Measurements from ENCODE around the gene C1orf167. TPM values are rescaled to one million over a fixed set of nuclear protein-coding genes. Genes with fewer than 3 reads are reported as not detected.

Gene C1orf167
- polyA plus RNA-seq, 1 of the 3 experiments (the other 2 are of a cell fraction): 0.10 TPM

DNA sequence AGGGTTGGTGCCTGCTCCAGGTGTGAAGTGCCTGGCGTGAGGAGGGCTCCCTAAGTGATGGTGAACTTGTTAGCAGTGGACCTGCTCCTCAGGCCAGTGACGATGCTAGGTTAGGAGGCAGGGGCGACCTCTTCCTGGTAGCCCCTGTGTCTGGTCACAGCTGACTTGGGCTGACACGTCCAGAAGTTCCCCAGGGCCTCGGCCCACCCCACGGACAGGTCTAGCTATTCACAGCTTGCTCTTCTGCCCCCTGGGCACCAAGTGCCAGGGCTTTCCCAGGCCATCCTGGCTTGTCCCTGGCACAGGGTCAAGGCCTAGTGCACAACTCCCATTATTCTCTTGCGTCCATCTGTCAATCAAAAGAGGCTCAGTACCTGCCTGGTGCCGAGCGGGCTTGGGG is 10.9 kb upstream of the C1orf167 start (continued):
- TF ChIP-seq TAF1 (IDR thresholded peaks at IDR 0.05; ENCODE audit: borderline replicate concordance, low read depth, low read length) (no peak), RFX5 (IDR thresholded peaks at IDR 0.05; ENCODE audit: low read length) (no peak)

DNA sequence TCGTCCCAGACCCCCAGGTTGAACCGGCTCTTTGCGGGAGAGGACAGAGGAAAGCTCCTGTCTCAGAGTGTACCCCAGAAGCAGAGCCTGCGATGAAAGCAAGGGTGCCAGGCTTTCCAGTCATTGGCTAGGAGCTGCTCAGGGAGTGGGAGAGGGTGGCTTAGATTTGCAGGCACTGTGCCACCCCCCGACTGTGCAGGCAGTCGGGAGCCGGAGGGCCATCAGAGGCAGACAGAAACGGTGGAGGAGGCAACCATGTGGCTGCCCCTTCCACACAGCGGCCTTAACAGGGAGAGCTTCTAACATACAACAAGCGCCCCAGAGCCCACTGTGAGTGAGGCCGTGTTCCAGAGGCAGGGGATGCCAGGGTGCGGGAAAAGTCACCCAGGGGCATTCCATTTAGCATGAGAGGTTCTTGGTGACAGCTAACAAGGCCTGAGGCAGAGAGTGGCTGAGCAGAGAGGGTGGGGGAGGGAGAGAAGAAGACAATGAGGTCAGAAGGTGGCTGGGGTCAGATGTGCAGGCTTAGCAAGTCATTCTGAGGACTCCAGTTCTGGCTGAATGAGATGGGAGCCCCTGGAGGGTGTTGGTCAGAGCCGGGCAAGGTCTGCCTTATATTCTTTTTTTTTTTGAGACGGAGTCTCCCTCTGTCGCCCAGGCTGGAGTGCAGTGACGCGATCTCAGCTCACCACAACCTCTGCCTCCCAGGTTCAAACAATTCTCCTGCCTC is 9.5 kb upstream of the C1orf167 start:
- 73% methylated on average over 13 of the region's 17 CpGs for WGBS (ENCODE audit: low lambda C conversion rate)
- Histone ChIP-seq H3K27ac (ENCODE audit: low read depth in 2 of 2, low read length in 1 of 2) (no peak overlapping the region), H3K27me3 (ENCODE audit: insufficient read depth) (no peaks in the 10 kb centered on the region), H3F3A (replicated peaks; ENCODE audit: insufficient read depth) (no peaks in the 10 kb centered on the region), H3K4me3 (ENCODE audit: low read depth in 2 of 2, low read length in 1 of 2) (no peak overlapping the region), H3K36me3 (replicated peaks in 1 of 2; ENCODE audit: control insufficient read depth in 1 of 2, insufficient read depth in 2 of 2, low read length in 1 of 2) (peaks cover 0 to 10% of the 10 kb centered on the region in 2 experiments), H3K4me2 (no peak overlapping the region), H3K9ac (no peak overlapping the region), H3K9me3 (no peaks in the 10 kb centered on the region), H2AFZ (ENCODE audit: low read depth) (no peak overlapping the region), H3K79me2 (ENCODE audit: insufficient read depth) (no peaks in the 10 kb centered on the region), H4K20me1 (ENCODE audit: insufficient read depth) (no peaks in the 10 kb centered on the region), H3K4me1 (ENCODE audit: control insufficient read depth in 1 of 2, insufficient read depth in 2 of 2, low read depth in 1 of 2, low read length in 1 of 2) (no peaks in the 10 kb centered on the region; a peak in 1 of 4 replicates), H3K9me2 (no peaks in the 10 kb centered on the region)
- ChIA-PET POLR2A (no interaction called here), CTCF (interaction anchor here (1.1 kb wide), 2 partner anchors 33 to 88 kb away, joined by 3 read pairs; partner anchors contain the start of gene FBXO6)
- no peak for DNase-seq
- TF ChIP-seq TAF1 (IDR thresholded peaks at IDR 0.05; ENCODE audit: borderline replicate concordance, low read depth, low read length) (no peak), NRF1 (IDR thresholded peaks at IDR 0.05; ENCODE audit: low read depth, low read length) (no peak), GABPA (IDR thresholded peaks at IDR 0.05; ENCODE audit: low read depth) (no peak), EP300 (IDR thresholded peaks at IDR 0.05; ENCODE audit: borderline replicate concordance in 1 of 2, low read depth in 1 of 2, low read length in 1 of 2) (no peak), NFIC (IDR thresholded peaks at IDR 0.05; ENCODE audit: borderline replicate concordance) (no peak)

DNA sequence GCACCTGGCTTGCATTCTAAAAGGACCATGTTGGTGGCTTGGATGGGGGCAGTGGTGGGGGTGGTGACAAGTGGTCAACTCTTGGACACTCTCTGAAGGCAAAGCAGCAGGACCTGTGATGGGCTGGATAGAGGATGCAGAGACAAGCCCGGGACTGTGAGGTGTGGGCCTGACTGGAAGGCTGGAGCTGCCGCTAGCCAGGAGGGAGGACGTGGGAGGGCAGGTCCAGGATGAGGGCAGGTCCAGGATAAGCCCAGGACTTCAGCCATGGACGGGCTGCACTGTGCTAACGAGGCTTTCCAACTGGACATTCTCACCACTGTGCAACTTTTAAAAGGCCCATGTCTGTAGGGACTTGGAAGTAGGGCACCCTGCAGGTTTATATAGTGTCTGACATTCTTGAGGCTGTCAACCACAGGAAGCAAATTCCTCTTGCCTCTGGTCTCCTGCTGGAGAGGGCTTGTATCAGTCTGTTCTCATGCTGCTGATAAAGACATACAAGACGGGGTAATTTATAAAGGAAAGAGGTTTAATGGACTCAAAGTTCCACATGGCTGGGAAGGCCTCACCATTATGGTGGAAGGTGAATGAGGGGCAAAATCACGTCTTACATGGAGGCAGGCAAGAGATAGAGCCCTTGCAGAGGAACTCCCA is 8.3 kb upstream of the C1orf167 start:
- Histone ChIP-seq H3K36me3 (replicated peaks in 1 of 2; ENCODE audit: control insufficient read depth in 1 of 2, insufficient read depth in 2 of 2, low read length in 1 of 2) (peaks cover 0 to 9% of the 10 kb centered on the region in 2 experiments), H2AFZ (ENCODE audit: low read depth) (no peak overlapping the region), H3F3A (replicated peaks; ENCODE audit: insufficient read depth) (no peaks in the 10 kb centered on the region), H3K9ac (no peak overlapping the region), H3K4me1 (ENCODE audit: control insufficient read depth in 1 of 2, insufficient read depth in 2 of 2, low read depth in 1 of 2, low read length in 1 of 2) (no peaks in the 10 kb centered on the region; a peak in 1 of 4 replicates), H3K27ac (ENCODE audit: low read depth in 2 of 2, low read length in 1 of 2) (no peak overlapping the region), H3K9me3 (no peaks in the 10 kb centered on the region), H4K20me1 (ENCODE audit: insufficient read depth) (no peaks in the 10 kb centered on the region), H3K4me3 (ENCODE audit: low read depth in 2 of 2, low read length in 1 of 2) (no peak overlapping the region), H3K4me2 (no peak overlapping the region), H3K9me2 (no peaks in the 10 kb centered on the region), H3K79me2 (ENCODE audit: insufficient read depth) (no peaks in the 10 kb centered on the region), H3K27me3 (ENCODE audit: insufficient read depth) (no peaks in the 10 kb centered on the region)
- WGBS (ENCODE audit: low lambda C conversion rate): 80% methylated on average over 7 of the region's 7 CpGs
- ChIA-PET POLR2A (no interaction called here), CTCF (interaction anchor here (1.1 kb wide), 2 partner anchors 34 to 89 kb away, joined by 3 read pairs; partner anchors contain the start of gene FBXO6)
- DNase-seq: no peak
- TF ChIP-seq GABPA (IDR thresholded peaks at IDR 0.05; ENCODE audit: low read depth): no peak
- no peak for TF ChIP-seq ELF1 (IDR thresholded peaks at IDR 0.05)
- TF ChIP-seq, protein P1, sequence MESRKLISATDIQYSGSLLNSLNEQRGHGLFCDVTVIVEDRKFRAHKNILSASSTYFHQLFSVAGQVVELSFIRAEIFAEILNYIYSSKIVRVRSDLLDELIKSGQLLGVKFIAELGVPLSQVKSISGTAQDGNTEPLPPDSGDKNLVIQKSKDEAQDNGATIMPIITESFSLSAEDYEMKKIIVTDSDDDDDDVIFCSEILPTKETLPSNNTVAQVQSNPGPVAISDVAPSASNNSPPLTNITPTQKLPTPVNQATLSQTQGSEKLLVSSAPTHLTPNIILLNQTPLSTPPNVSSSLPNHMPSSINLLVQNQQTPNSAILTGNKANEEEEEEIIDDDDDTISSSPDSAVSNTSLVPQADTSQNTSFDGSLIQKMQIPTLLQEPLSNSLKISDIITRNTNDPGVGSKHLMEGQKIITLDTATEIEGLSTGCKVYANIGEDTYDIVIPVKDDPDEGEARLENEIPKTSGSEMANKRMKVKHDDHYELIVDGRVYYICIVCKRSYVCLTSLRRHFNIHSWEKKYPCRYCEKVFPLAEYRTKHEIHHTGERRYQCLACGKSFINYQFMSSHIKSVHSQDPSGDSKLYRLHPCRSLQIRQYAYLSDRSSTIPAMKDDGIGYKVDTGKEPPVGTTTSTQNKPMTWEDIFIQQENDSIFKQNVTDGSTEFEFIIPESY (IDR thresholded peaks at IDR 0.05; ENCODE audit: borderline replicate concordance, low read depth): no peak
- TF ChIP-seq NRF1 (IDR thresholded peaks at IDR 0.05; ENCODE audit: low read depth, low read length): no peak
- no peak for TF ChIP-seq RCOR1 (IDR thresholded peaks at IDR 0.05; ENCODE audit: low read length)
- no peak for TF ChIP-seq MEF2A (IDR thresholded peaks at IDR 0.05; ENCODE audit: borderline replicate concordance, low read depth)
- TF ChIP-seq TAF1 (IDR thresholded peaks at IDR 0.05; ENCODE audit: borderline replicate concordance, low read depth, low read length): no peak
- no peak for TF ChIP-seq RFX5 (IDR thresholded peaks at IDR 0.05; ENCODE audit: low read length)
- TF ChIP-seq RXRA (IDR thresholded peaks at IDR 0.05; ENCODE audit: borderline replicate concordance, low read depth): no peak
- no peak for TF ChIP-seq SMC3 (IDR thresholded peaks at IDR 0.05; ENCODE audit: low read depth, low read length)
- no peak for TF ChIP-seq FOSL2 (IDR thresholded peaks at IDR 0.05; ENCODE audit: borderline replicate concordance, low read depth)
- TF ChIP-seq, protein P2, sequence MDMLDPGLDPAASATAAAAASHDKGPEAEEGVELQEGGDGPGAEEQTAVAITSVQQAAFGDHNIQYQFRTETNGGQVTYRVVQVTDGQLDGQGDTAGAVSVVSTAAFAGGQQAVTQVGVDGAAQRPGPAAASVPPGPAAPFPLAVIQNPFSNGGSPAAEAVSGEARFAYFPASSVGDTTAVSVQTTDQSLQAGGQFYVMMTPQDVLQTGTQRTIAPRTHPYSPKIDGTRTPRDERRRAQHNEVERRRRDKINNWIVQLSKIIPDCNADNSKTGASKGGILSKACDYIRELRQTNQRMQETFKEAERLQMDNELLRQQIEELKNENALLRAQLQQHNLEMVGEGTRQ (IDR thresholded peaks at IDR 0.05; ENCODE audit: borderline replicate concordance, low read depth, low read length): no peak
- TF ChIP-seq, protein P3, sequence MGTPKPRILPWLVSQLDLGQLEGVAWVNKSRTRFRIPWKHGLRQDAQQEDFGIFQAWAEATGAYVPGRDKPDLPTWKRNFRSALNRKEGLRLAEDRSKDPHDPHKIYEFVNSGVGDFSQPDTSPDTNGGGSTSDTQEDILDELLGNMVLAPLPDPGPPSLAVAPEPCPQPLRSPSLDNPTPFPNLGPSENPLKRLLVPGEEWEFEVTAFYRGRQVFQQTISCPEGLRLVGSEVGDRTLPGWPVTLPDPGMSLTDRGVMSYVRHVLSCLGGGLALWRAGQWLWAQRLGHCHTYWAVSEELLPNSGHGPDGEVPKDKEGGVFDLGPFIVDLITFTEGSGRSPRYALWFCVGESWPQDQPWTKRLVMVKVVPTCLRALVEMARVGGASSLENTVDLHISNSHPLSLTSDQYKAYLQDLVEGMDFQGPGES (IDR thresholded peaks at IDR 0.05; ENCODE audit: low read depth, low read length): no peak
- TF ChIP-seq TCF12 (IDR thresholded peaks at IDR 0.05): no peak
- TF ChIP-seq, protein P4, sequence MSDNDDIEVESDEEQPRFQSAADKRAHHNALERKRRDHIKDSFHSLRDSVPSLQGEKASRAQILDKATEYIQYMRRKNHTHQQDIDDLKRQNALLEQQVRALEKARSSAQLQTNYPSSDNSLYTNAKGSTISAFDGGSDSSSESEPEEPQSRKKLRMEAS (IDR thresholded peaks at IDR 0.05; ENCODE audit: low read depth): no peak
- no peak for TF ChIP-seq TEAD4 (IDR thresholded peaks at IDR 0.05; ENCODE audit: borderline replicate concordance, insufficient read depth)

All from SK-N-SH (cell line).